Panc1 (cell line): ENCODE measurements around the gene GRAMD4. TPM values are rescaled to one million over a fixed set of nuclear protein-coding genes. Genes with fewer than 3 reads are reported as not detected.

Source experiments
- ATAC-seq: fragments of 200-7000 bp; cut with Tn5 transposase; 2 replicates; pipeline ENCODE4 v1.9.1; 2020; ENCODE audit warnings: mild to moderate bottlenecking, moderate library complexity
- BruUV-seq: library from RNA; stranded (reverse); fragments of 400-500 nt; replicated peaks from 2 replicates; lab custom pipeline; 2021; lab: Mats Ljungman, UMichigan
- CTCF ChIA-PET: fragments of 300-600 bp; sonication (Branson Sonifier 250); formaldehyde crosslinking; loops from one replicate; lab custom pipeline; 2022; ENCODE audit warnings: antibody characterized with exemption; lab: Charles Lee
- POLR2A ChIA-PET: fragments of 300-600 bp; sonication (Branson Sonifier 250); formaldehyde crosslinking; loops from one replicate; lab custom pipeline; 2022; ENCODE audit warnings: antibody characterized with exemption; lab: Charles Lee
- DNase-seq: peaks from one replicate; pipeline ENCODE4 v3.0.0-alpha.2; 2010; ENCODE audit warnings: low read depth, low spot score
- H3K27ac ChIP-seq: 2 replicates; pipeline ENCODE4 v1.5.1; 2011; ENCODE audit warnings: mild to moderate bottlenecking, low read length, inconsistent platforms
- H3K27me3 ChIP-seq: fragments of 200-500 bp; sonication (Bioruptor generic); 2 replicates; pipeline ENCODE4 v1.6.0; 2014; ENCODE audit warnings: low read length, inconsistent platforms; ENCODE audit not compliant: control insufficient read depth, insufficient read depth
- H3K36me3 ChIP-seq: fragments of 200-500 bp; sonication (Bioruptor generic); 2 replicates; pipeline ENCODE4 v1.5.1; 2014; ENCODE audit warnings: inconsistent platforms, mild to moderate bottlenecking, low read length, moderate library complexity; ENCODE audit not compliant: control insufficient read depth, insufficient read depth
- H3K4me1 ChIP-seq: 2 replicates; pipeline ENCODE4 v1.5.1; 2011; ENCODE audit warnings: inconsistent platforms, mild to moderate bottlenecking, low read length, moderate library complexity; ENCODE audit not compliant: control insufficient read depth, insufficient read depth
- H3K4me3 ChIP-seq, 2 experiments: 2 replicates each; pipeline ENCODE4 v1.5.1; 2011 to 2012; ENCODE audit warnings: low read depth in 2 of 2, low read length in 2 of 2, mild to moderate bottlenecking in 2 of 2, inconsistent platforms in 1 of 2, moderate library complexity in 1 of 2
- H3K9me3 ChIP-seq: fragments of 200-500 bp; sonication (Bioruptor generic); 2 replicates; pipeline ENCODE4 v1.5.1; 2014; ENCODE audit warnings: low read depth, mild to moderate bottlenecking, inconsistent platforms, low read length, moderate library complexity; ENCODE audit not compliant: control insufficient read depth, insufficient read depth
- POLR2AphosphoS5 ChIP-seq: IDR thresholded peaks from 2 replicates; pipeline ENCODE4 v1.6.1; 2012; ENCODE audit warnings: mild to moderate bottlenecking, low read depth, low read length, moderate library complexity
- SIN3A ChIP-seq: IDR thresholded peaks from 2 replicates; pipeline ENCODE4 v1.6.1; 2012; ENCODE audit warnings: low read depth, mild to moderate bottlenecking, low read length, moderate library complexity, borderline replicate concordance; ENCODE audit not compliant: insufficient read depth
- TCF7L2 ChIP-seq: IDR thresholded peaks from 2 replicates; pipeline ENCODE4 v1.6.1; 2011; ENCODE audit warnings: mild to moderate bottlenecking, low read depth, low read length, inconsistent platforms
- in situ Hi-C: cut with HindIII; loops from 2 replicates; pipeline ENCODE4 v1.10.0; 2016; ENCODE audit warnings: low sequenced_read_pairs, low pct_unique_long_range_greater_than_20kb
- intact Hi-C: fragments of 100-400 bp; cut with micrococcal nuclease; formaldehyde crosslinking; loops from one replicate; pipeline ENCODE4 v1.10.0; 2022; ENCODE audit not compliant: unreplicated experiment
- total RNA-seq: library from RNA; stranded (reverse); gene quantifications from one replicate; pipeline ENCODE4 v1.2.1, GENCODE V29; 2021; ENCODE audit not compliant: unreplicated experiment
- TF ChIP-seq, protein P1 (sequence below), 2 experiments: IDR thresholded peaks; 2 replicates each; pipeline ENCODE4 v1.6.1; 2011 to 2012; ENCODE audit warnings: low read depth in 2 of 2, control low read depth in 1 of 2, low read length in 1 of 2, mild to moderate bottlenecking in 1 of 2, moderate library complexity in 1 of 2; ENCODE audit not compliant: insufficient read depth in 1 of 2
- TF ChIP-seq, protein P2 (sequence below): fragments of 450-650 bp; IDR thresholded peaks from 2 replicates; pipeline ENCODE4 v1.5.1; 2017; ENCODE audit warnings: mild to moderate bottlenecking

Gene GRAMD4
- total RNA-seq, 1 experiment from 2014 or later = 30.8 TPM

DNA sequence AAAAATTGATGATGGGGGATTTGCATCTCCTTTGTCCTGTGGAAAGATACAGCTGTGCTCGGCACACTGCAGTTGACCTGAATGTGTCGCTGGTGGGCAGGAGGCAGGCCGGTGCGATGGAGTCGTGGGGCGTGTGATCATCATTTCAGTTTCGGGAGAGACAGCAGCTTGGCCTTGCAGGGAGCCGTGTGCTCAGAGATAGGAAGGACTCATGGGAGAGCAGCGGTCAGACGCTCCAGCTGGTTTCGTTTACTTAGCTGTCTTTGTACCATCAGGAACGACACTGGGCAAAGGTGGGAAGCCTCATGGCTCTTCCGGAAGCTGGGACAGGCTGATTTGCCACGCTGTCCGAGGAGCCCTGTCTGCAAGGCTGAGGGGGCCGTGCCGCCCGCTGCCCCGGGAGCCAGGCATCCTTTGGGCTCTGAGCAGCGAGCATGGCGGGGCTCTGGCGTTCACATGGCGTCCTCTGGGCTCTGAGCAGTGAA is 32.7 kb downstream of the GRAMD4 start:
- ChIA-PET POLR2A (no interaction called here), CTCF (no interaction called here)
- Histone ChIP-seq H3K9me3 (no peaks in the 10 kb centered on the region), H3K36me3 (no peaks in the 10 kb centered on the region), H3K27me3 (no peaks in the 10 kb centered on the region), H3K4me3 (no peak overlapping the region), H3K27ac (no peak overlapping the region), H3K4me1 (no peaks in the 10 kb centered on the region; the same call in none of the 2 replicates)
- ATAC-seq (no peak), DNase-seq (no peak)
- no TSS peak for BruUV-seq
- TF ChIP-seq SIN3A (no peak), TCF7L2 (no peak)
- intact Hi-C loops (no loop called here), in situ Hi-C loops (no loop called here)

DNA sequence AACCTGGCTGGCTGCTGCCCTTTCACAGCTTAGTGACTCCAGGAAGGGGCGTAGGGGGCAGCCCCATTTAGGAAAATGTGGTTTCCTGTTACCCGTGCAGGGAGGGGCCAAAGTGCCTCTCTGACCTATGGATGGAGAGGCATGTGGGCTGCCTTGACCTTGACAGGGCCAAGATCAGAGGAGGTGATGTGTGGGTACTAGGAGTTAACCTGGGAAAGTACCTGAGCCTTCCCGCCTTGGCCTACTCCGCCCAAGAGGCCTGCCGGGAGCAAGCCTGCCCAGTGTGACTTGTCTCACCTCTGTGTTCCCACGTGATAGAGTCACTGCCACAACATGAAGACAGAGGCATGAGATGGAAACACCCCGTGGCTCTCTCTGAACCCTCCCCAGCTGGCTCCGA is 33.4 kb downstream of the GRAMD4 start:
- DNase-seq (no peak), ATAC-seq (no peak)
- Histone ChIP-seq H3K4me1 (no peaks in the 10 kb centered on the region; the same call in none of the 2 replicates), H3K9me3 (no peaks in the 10 kb centered on the region), H3K4me3 (no peak overlapping the region), H3K27ac (no peak overlapping the region), H3K27me3 (no peaks in the 10 kb centered on the region), H3K36me3 (no peaks in the 10 kb centered on the region)
- in situ Hi-C loops (no loop called here), intact Hi-C loops (no loop called here)
- no TSS peak for BruUV-seq
- ChIA-PET CTCF (no interaction called here), POLR2A (no interaction called here)
- TF ChIP-seq SIN3A = no peak

DNA sequence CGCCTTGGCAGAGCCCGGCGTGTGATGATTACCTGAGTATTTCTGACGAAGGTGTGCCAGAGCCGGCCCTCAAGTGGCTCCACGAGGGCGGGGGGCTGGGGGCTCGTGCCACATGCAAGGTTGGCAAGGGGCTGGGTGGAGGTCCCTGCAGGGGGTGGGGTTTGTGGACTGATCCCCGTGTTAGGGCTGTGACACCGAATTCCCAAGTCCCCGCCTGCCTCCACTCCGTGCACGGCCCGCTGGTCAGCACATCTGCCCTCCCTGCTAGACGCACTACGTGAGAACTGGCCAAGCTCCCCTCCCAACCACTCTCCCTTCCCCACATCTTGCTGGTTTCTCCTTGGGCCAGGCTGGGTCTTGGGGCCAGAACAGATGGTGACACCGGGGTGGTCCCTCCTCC is 34.2 kb downstream of the GRAMD4 start:
- Histone ChIP-seq H3K36me3 (no peaks in the 10 kb centered on the region), H3K4me3 (no peak overlapping the region), H3K9me3 (no peaks in the 10 kb centered on the region), H3K27me3 (no peaks in the 10 kb centered on the region), H3K4me1 (no peaks in the 10 kb centered on the region; the same call in none of the 2 replicates), H3K27ac (no peak overlapping the region)
- in situ Hi-C loops = no loop called here
- DNase-seq (no peak), ATAC-seq (no peak)
- POLR2A ChIA-PET = no interaction called here
- no TSS peak for BruUV-seq
- intact Hi-C loops = no loop called here
- TF ChIP-seq, protein P1, sequence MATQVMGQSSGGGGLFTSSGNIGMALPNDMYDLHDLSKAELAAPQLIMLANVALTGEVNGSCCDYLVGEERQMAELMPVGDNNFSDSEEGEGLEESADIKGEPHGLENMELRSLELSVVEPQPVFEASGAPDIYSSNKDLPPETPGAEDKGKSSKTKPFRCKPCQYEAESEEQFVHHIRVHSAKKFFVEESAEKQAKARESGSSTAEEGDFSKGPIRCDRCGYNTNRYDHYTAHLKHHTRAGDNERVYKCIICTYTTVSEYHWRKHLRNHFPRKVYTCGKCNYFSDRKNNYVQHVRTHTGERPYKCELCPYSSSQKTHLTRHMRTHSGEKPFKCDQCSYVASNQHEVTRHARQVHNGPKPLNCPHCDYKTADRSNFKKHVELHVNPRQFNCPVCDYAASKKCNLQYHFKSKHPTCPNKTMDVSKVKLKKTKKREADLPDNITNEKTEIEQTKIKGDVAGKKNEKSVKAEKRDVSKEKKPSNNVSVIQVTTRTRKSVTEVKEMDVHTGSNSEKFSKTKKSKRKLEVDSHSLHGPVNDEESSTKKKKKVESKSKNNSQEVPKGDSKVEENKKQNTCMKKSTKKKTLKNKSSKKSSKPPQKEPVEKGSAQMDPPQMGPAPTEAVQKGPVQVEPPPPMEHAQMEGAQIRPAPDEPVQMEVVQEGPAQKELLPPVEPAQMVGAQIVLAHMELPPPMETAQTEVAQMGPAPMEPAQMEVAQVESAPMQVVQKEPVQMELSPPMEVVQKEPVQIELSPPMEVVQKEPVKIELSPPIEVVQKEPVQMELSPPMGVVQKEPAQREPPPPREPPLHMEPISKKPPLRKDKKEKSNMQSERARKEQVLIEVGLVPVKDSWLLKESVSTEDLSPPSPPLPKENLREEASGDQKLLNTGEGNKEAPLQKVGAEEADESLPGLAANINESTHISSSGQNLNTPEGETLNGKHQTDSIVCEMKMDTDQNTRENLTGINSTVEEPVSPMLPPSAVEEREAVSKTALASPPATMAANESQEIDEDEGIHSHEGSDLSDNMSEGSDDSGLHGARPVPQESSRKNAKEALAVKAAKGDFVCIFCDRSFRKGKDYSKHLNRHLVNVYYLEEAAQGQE (IDR thresholded peaks at IDR 0.05; ENCODE audit: insufficient read depth in 1 of 2, low read depth in 2 of 2, low read length in 1 of 2) = no peak
- TF ChIP-seq POLR2AphosphoS5 (no peak), TCF7L2 (no peak), SIN3A (no peak)
- TF ChIP-seq, protein P2, sequence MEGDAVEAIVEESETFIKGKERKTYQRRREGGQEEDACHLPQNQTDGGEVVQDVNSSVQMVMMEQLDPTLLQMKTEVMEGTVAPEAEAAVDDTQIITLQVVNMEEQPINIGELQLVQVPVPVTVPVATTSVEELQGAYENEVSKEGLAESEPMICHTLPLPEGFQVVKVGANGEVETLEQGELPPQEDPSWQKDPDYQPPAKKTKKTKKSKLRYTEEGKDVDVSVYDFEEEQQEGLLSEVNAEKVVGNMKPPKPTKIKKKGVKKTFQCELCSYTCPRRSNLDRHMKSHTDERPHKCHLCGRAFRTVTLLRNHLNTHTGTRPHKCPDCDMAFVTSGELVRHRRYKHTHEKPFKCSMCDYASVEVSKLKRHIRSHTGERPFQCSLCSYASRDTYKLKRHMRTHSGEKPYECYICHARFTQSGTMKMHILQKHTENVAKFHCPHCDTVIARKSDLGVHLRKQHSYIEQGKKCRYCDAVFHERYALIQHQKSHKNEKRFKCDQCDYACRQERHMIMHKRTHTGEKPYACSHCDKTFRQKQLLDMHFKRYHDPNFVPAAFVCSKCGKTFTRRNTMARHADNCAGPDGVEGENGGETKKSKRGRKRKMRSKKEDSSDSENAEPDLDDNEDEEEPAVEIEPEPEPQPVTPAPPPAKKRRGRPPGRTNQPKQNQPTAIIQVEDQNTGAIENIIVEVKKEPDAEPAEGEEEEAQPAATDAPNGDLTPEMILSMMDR = no peak
- CTCF ChIA-PET = no interaction called here
